Measurements from ENCODE around the gene KLHL3. TPM values are rescaled to one million over a fixed set of nuclear protein-coding genes. Genes with fewer than 3 reads are reported as not detected.

The KLHL3 gene
- total and polyA plus RNA-seq, 4 donors, result 1.0 to 14.2 (median 4.4) TPM

DNA sequence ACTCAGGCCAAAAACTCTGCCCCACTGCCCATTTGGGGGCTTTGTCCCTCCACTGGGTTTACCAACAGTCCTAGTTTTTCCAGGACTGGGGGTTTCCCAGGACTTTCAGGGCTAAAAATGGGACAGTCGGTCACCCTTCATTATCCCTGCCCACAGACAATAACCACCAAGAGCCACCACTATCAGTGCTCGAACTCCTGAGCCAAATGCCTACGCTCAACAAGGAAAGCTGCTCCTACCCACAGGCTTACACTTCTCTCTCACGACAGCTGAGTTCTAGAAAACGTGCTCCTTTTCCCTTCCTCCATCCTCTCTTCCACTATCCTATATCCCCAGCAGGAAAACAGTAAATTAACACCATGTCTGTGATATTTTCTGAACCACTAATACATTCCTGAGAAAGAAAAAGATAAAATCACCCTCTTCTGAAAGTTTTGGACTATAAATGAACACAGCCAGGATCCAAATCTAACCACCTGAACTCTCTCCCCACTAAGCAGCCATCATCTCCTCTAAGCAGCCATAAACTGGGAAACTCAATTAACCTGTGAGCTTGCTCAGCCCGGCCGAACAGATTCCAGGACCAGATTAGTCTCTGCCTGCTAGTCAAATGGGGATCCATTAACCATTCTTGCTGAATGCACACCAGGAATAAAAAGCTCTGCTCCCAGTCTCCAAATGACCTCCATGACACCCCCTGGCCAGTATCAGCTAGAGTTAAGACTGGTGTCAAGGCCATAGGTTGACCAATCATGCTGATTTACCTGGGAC is 41.8 kb downstream of the KLHL3 start:
- Histone ChIP-seq H3K36me3 (ENCODE audit: control insufficient read depth in 4 of 4, insufficient read depth in 4 of 4, low read length in 4 of 4) (peaks cover 6 to 34% (median 23%) of the 10 kb centered on the region in 4 donors), H3K9ac (ENCODE audit: insufficient read depth in 1 of 2, low read length in 2 of 2) (no peak overlapping the region), H3K27ac (ENCODE audit: low read depth in 1 of 2, low read length in 1 of 2) (peak overlapping the region in 1 of 2 donors; percentile 30), H3K4me1 (ENCODE audit: control insufficient read depth in 5 of 5, insufficient read depth in 5 of 5, low read length in 5 of 5) (peaks cover 0 to 11% (median 1%) of the 10 kb centered on the region in 5 donors), H3K9me3 (ENCODE audit: control insufficient read depth in 4 of 4, insufficient read depth in 3 of 4, low read length in 3 of 4) (peaks cover 0 to 2% (median 0%) of the 10 kb centered on the region in 4 donors), H3K27me3 (ENCODE audit: control insufficient read depth in 3 of 3, insufficient read depth in 3 of 3, low read length in 2 of 3) (no peaks in the 10 kb centered on the region), H3K4me3 (no peak overlapping the region)
- 90 to 93% methylated on average over 7 of the region's 7 CpGs for WGBS, 2 donors
- ATAC-seq (ENCODE audit: insufficient read depth, low FRiP score), result no peak
- TF ChIP-seq, protein P1, sequence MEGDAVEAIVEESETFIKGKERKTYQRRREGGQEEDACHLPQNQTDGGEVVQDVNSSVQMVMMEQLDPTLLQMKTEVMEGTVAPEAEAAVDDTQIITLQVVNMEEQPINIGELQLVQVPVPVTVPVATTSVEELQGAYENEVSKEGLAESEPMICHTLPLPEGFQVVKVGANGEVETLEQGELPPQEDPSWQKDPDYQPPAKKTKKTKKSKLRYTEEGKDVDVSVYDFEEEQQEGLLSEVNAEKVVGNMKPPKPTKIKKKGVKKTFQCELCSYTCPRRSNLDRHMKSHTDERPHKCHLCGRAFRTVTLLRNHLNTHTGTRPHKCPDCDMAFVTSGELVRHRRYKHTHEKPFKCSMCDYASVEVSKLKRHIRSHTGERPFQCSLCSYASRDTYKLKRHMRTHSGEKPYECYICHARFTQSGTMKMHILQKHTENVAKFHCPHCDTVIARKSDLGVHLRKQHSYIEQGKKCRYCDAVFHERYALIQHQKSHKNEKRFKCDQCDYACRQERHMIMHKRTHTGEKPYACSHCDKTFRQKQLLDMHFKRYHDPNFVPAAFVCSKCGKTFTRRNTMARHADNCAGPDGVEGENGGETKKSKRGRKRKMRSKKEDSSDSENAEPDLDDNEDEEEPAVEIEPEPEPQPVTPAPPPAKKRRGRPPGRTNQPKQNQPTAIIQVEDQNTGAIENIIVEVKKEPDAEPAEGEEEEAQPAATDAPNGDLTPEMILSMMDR (IDR thresholded peaks at IDR 0.05; ENCODE audit: control extremely low read depth, extremely low read depth), result no peak
- no peak for DNase-seq

DNA sequence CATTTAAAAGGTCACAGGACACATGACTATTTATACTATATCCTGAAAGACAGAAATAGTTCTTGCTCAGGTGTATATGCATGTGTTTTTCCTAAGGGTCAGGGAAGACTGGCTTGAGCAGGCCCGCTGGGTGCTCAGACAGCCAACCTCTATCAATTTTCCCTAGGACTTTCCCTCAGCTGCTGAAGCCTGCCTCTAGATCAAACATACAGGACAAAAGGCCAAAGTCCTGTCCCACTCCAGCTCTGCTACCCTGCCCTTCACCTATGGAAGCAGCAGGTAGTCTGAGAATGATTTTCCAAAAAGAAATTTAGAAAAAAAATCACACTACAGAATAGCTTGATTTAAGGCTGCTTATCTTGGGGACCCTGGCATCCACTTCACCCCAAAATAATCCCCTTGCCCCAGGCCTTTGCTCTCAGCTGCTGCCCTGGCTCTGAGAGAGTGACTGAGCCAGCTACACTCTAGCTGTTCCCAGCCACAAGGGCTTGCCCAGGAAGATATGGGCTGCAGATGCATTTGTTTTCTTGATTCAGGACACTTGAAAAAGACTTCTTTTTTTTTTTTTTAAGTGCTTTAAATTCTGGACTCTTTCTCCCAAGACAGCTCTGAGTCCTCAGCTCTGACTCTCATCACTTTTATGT is 42.5 kb downstream of the KLHL3 start:
- TF ChIP-seq, protein P1 (IDR thresholded peaks at IDR 0.05; ENCODE audit: control extremely low read depth, extremely low read depth), result no peak
- H3K9me3 ChIP-seq (ENCODE audit: control insufficient read depth in 4 of 4, insufficient read depth in 3 of 4, low read length in 3 of 4), result peaks cover 0 to 2% (median 0%) of the 10 kb centered on the region in 4 donors
- no peak overlapping the region for H3K9ac ChIP-seq (ENCODE audit: insufficient read depth in 1 of 2, low read length in 2 of 2)
- no peaks in the 10 kb centered on the region for H3K27me3 ChIP-seq (ENCODE audit: control insufficient read depth in 3 of 3, insufficient read depth in 3 of 3, low read length in 2 of 3)
- peaks cover 0 to 11% (median 0%) of the 10 kb centered on the region in 5 donors for H3K4me1 ChIP-seq (ENCODE audit: control insufficient read depth in 5 of 5, insufficient read depth in 5 of 5, low read length in 5 of 5)
- ATAC-seq (ENCODE audit: insufficient read depth, low FRiP score), result no peak
- no peak for DNase-seq
- H3K4me3 ChIP-seq, result no peak overlapping the region
- no peak overlapping the region for H3K27ac ChIP-seq (ENCODE audit: low read depth in 1 of 2, low read length in 1 of 2)
- WGBS, 2 donors, result 94 to 96% methylated on average over 1 of the region's 1 CpG
- peaks cover 6 to 34% (median 22%) of the 10 kb centered on the region in 4 donors for H3K36me3 ChIP-seq (ENCODE audit: control insufficient read depth in 4 of 4, insufficient read depth in 4 of 4, low read length in 4 of 4)

DNA sequence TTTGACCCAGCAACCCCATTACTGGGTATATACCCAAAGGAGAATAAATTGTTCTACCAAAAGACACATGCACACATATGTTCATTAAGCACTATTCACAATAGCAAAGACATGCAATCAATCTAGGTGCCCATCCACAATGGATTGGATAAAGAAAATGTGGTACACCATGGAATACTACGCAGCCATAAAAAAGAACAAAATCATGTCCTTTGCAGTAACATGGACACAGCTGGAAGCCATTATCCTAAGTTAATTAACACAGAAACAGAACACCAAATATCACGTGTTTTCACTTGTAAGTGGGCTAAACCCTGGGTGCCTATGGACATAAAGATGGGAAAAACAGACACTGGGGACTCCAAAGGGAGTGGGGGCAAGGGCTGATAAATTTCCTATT is 46.6 kb downstream of the KLHL3 start:
- Histone ChIP-seq H3K27me3 (ENCODE audit: control insufficient read depth in 3 of 3, insufficient read depth in 3 of 3, low read length in 2 of 3) (no peaks in the 10 kb centered on the region), H3K9me3 (ENCODE audit: control insufficient read depth in 4 of 4, insufficient read depth in 3 of 4, low read length in 3 of 4) (peaks cover 0 to 4% (median 0%) of the 10 kb centered on the region in 4 donors), H3K9ac (ENCODE audit: insufficient read depth in 1 of 2, low read length in 2 of 2) (no peak overlapping the region), H3K36me3 (ENCODE audit: control insufficient read depth in 4 of 4, insufficient read depth in 4 of 4, low read length in 4 of 4) (peaks cover 6 to 20% (median 16%) of the 10 kb centered on the region in 4 donors), H3K4me1 (ENCODE audit: control insufficient read depth in 5 of 5, insufficient read depth in 5 of 5, low read length in 5 of 5) (peaks cover 0 to 7% (median under 1%) of the 10 kb centered on the region in 5 donors), H3K27ac (ENCODE audit: low read depth in 1 of 2, low read length in 1 of 2) (no peak overlapping the region), H3K4me3 (no peak overlapping the region)
- WGBS, 2 donors, result 95 to 97% methylated on average over 2 of the region's 2 CpGs
- no peak for ATAC-seq (ENCODE audit: insufficient read depth, low FRiP score)
- DNase-seq, result no peak
- TF ChIP-seq, protein P1 (IDR thresholded peaks at IDR 0.05; ENCODE audit: control extremely low read depth, extremely low read depth), result no peak

All from lung (tissue), 12 donors.